Sigmoid colon (tissue), 4 donors: ENCODE results near the gene DAGLB.

Experiments used
- POLR2A ChIP-seq, 2 donors: fragments of 450-650 bp; IDR thresholded peaks; one replicate each; pipeline ENCODE4 v1.6.1; 2016; ENCODE audit warnings: antibody characterized with exemption in 2 of 2, mild to moderate bottlenecking in 2 of 2, moderate library complexity in 2 of 2
- POLR2AphosphoS5 ChIP-seq, 4 donors: sonication (generic); formaldehyde crosslinking; IDR thresholded peaks; one replicate each; pipeline ENCODE4 v1.6.1; 2017; ENCODE audit warnings: antibody characterized with exemption in 4 of 4
- TF ChIP-seq, protein P1 (sequence below), 4 experiments: fragments of 450-650 bp in 3 of 4; fragments of 200-600 bp in 1 of 4; IDR thresholded peaks; one replicate each; pipeline ENCODE4 v1.5.1; 2016 to 2019; ENCODE audit warnings: antibody characterized with exemption in 4 of 4, mild to moderate bottlenecking in 3 of 4, moderate library complexity in 2 of 4

GRCh38 chr7:6365451-6365850 is 82.3 kb downstream of the DAGLB start:
- TF ChIP-seq, protein P1, sequence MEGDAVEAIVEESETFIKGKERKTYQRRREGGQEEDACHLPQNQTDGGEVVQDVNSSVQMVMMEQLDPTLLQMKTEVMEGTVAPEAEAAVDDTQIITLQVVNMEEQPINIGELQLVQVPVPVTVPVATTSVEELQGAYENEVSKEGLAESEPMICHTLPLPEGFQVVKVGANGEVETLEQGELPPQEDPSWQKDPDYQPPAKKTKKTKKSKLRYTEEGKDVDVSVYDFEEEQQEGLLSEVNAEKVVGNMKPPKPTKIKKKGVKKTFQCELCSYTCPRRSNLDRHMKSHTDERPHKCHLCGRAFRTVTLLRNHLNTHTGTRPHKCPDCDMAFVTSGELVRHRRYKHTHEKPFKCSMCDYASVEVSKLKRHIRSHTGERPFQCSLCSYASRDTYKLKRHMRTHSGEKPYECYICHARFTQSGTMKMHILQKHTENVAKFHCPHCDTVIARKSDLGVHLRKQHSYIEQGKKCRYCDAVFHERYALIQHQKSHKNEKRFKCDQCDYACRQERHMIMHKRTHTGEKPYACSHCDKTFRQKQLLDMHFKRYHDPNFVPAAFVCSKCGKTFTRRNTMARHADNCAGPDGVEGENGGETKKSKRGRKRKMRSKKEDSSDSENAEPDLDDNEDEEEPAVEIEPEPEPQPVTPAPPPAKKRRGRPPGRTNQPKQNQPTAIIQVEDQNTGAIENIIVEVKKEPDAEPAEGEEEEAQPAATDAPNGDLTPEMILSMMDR (IDR thresholded peaks at IDR 0.05) = no peak
- TF ChIP-seq POLR2AphosphoS5 (IDR thresholded peaks at IDR 0.05) (no peak), POLR2A (IDR thresholded peaks at IDR 0.05) (no peak)
